NCI-H446 (cell line): Measurements from ENCODE around the gene KISS1R.
A peak's percentile ranks its signal among the peaks of the same experiment; 100 is the strongest.

Source experiments
- DNase-seq, 2 experiments: peaks; one replicate each; lab custom pipeline; 2025; lab: John Stamatoyannopoulos, UW

KISS1R gene

DNA sequence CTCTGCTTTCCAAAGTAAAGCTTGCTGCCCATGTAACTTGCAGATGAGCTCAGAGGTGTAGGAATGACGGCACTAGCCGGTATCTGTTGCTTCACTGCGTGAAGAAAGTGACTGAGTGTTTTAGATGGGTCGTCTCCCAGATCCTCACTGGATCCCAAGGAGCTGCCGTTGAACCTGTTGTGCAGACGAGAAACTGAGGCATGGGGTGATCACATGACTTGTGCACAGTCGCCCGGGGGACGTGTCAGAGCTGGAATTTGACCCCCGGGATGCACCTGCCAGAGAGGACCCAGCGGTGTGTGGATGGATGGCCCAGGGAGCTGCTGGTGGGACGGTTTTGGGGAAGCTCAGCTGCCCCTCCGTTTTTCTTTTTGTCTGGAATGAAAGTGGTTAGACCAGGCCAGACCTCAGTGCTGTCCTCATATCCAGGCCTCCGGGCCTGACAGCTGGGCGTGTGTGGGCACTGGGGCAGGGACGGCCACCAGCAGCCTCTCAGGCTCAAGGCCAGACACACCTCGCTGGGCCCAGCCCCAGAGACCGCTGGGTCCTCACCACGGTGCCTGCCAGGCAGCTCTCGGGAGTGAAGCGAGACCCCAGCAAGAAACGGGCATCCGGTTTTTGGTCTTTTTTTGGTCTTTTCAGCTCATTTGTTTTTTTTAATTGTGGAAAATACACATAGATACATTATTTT, 21.2 kb downstream of the KISS1R start:
- DNase-seq: no peak

DNA sequence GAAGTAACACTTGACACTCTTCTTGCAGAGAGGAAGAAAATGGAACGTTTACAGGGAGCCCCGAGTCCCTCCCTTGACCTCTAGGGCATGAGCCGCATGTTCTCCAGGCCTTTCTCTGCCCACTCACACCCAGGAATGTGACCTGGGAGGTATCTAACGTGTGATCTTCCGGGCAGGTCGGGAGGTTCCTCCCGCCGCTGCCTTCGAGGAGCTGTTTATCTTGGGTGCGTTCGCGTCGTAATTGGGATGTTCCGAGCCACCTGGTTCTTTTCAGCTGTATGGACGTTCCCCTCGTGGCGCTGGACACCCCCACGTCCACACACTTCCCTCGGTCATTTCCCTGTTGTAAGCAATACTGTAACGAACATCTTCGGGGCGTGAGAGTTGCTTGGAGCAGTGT, 22.3 kb downstream of the KISS1R start:
- no peak for DNase-seq

DNA sequence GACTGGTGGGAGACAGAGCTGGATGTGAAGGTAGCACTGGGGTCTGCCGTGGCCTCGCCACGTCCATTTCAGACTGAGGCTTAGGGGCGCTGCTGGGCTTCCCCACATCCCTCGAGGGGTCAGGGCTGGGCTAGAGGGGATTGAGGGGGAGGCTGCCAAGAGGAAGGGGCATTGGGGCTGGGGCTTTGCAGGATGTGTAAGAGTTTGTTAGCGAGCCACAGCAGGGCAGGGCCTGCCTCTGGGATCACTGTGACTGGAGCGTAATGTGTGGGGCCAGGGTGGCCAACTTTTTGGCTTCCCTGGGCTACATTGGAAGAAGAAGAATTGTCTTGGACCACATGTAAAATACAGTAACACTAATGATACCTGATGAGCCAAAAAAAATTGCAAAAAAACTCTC, 22.8 kb downstream of the KISS1R start:
- no peak for DNase-seq

DNA sequence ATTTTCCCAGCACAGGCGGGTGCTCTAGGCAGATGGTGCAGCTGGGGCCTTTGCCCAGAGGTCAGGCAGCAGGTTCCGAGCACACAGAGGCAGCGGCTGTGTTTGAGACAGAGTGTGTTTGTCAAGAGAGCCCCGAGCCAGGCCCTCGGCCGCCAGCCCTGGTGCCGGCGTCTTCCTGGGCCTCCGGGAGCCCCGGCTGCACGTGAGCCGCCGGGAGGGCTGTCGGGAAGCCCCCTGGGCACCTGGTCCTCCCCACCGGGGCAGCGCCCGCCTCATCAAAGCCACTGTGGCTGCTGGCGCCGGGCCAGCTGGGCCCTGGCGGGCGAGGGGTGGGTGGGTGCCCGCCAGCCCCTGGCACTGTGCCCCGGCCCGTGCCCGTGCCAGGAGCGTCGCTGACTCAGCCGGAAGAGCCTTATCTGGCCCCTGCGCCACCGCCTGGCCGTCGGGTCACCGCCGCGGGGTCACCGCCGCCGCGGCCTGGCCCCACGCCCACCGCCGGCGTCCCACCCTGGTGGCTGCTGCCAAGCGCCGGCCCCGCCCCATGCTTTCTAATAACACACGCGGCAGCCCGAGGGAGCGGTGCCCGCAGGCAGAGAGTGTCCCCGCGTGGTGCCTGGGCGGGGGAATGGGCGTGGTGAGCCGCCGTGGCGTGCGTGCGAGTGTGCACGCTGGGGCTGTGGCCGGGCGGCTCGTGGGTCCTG, 23.6 kb downstream of the KISS1R start:
- peak; percentile 54 to 92 for DNase-seq

- DNase-seq: no peak
Measured at GRCh38 chr19:941292-942132, 24.4 kb downstream of the KISS1R start.

- DNase-seq: no peak
Measured at GRCh38 chr19:942133-942645, 25.1 kb downstream of the KISS1R start.

DNA sequence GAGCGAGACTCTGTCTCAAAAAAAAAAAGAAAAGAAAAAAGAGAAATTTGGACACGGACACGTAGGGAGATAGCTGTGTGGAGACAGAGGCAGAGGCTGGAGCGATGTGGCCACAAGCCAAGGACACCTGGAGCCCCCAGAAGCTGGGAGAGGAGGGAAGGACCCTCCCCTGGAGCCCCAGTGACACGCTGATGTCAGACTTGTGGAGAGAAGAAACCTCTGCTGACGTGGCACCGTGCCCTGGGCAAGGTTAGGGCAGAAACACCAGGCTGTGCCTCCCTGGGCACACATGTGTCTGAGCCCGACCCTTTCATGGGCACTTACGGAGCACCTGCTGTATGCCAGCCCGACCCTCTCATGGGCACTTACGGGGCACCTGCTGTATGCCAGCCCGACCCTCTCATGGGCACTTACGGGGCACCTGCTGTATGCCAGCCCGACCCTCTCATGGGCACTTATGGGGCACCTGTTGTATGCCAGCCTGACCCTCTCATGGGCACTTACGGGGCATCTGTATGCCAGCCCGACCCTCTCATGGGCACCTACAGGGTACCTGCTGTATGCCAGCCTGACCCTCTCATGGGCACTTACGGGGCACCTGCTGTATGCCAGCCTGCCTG, 26.5 kb downstream of the KISS1R start:
- DNase-seq: no peak

GRCh38 chr19:944171-944567, 27.0 kb downstream of the KISS1R start:
- DNase-seq: no peak

DNA sequence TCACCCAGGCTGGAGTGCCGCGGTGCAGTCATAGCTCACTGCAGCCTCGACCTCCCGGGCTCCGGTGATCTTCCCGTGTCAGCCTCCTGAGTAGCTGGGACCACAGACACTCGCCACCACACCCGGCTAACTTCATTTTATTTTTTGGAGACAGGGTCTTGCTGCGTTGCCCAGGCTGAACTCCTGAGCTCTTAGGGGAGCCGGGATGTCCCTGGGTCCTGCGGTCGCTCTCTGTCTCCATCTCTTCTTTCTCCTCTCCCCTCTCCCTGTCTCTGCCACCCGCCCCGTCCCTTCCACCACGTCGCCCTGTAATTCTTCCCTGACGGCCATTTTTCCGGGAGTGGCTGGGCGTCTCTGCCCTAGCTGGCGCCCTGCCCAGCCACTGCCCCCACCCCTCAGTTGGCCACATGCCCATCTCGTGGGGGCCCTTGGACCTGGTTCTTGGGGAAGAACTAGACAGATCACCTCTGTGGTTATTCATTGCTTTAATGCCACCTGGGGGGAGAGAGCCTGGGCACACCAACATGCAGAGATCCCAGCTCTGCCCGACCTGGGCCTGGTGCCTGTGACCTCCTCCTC, 27.6 kb downstream of the KISS1R start:
- peak in 1 of 2 experiments; percentile 35 for DNase-seq

- DNase-seq: no peak
Measured at GRCh38 chr19:945401-946252, 28.5 kb downstream of the KISS1R start.

DNA sequence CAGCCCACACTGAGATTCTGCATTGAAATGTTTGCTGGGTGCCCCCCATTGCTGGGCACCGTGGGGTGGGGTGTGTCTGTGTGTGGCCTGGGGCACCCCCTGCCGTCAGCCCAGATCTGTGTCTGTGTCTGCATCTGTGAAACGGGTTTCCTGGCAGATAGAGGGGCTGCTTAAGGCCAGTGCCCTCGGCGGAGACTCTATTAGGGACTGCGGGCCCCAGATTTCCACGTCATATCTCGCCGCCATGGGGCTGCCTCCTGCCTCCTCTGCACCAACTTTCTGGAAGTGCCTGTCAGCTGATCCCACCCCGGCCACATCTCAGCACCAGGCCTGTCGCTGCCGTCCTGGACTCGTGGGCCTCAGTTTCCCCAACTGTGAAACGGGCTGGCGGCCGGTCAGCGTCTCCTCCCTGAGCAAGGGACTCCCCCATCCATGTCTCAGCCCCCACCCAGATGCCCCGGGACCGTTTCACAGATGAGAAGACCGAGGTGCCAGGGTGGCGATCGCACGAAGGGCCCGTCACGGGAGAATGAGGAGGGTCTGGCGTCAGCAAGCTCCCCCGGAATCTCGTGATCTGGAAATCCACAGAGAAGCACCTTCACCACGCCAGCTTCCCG, 30.1 kb downstream of the KISS1R start:
- no peak for DNase-seq

DNA sequence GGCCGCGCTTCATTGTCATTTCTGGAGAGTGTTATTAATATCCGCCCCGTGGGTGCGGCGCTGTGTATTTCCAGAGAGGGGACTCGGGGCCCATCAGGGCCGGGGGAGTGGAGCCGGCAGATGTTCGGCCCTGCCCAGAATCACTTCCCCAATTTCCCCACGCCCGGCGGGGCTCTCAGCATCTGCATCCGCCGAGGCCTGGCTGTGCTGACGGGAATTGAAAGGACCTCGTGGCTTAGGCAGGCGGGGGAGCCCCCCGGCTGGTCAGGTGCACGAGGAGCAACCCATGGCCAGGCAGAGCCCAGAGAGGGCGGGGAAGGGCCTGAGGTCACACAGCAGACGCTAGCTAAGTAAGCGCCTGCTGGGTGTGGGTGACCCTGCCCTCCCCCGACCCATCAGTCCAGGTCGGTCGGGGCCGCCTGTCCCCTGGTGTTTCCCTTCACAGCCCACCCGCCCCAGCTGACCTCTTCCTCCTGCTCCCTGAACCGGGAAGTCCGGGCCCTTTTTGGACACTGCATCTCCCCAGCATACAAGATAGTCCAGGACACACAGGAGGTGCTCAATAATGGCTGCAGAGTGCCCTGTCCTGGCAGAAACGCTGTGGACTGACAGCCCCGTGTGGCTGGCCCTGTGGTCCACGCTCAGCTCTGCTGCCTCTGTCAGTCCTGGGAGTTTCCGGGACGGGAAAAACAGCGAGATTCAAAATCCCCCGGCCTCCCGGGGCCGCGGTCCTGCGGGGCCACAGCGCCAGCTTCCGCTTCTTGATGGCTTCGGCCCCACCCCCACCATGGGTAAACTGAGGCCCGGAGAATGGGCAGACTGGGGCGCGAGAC, 30.8 kb downstream of the KISS1R start:
- DNase-seq: no peak

DNA sequence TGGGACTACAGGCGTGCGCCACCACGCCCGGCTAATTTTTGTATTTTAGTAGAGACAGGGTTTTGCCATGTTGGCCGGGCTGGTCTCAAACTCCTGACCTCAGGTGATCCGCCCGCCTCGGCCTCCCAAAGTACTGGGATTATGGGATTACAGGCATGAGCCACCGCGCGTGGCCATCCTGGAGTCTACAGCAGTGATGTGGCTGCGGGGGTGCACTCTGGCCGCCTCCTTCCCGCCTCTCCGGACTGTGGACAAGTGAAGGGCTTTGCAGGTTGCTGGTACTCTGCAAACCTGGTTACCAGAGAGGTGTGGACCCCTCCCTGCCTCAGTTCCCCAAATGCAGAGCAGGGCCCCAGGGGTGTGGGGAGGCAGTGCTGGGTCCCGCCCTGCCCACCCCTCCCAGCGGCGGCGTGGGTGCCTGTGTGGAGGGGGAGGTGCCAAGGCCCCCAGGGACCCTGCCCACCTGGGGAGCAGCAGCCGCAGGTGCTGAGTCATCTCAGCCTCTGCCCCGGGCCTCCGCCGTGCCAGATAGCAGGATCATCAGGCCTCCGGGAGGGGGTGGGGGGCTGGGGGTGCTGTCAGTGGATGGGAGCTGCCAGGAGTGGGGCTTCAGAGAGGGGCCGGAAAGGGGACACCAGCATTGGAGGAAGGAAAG, 31.8 kb downstream of the KISS1R start:
- no peak for DNase-seq

DNA sequence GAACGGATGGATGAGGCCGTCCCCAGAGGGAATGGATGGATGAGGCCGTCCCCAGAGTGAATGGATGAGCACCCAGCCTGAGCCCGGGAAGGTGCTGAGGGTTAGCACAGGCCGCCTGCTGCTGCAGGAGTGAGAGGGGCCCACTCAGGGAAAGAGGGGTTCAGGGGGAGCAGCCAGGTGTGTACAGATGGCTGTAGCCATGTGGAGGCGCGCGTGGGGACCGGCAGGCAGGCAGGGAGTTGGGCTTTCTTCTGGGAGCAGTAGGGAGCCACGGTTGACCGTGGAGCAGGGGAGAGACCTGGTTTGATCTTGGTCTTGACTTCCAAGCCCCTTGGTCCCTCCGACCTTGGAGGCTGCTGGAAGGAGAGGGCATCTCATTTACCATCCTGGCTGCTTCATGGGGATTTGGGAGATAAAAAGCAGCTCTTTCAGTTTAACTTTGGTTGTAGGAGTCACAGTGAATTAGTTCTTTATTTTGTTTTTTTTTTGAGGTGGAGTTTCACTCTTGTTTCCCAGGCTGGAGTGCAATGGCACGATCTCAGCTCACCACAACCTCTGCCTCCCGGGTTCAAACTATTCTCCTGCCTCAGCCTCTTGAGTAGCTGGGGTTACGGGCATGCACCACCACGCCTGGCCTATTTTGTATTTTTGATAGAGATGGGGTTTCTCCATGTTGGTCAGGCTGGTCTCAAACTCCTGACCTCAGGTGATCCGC, 33.4 kb downstream of the KISS1R start:
- DNase-seq: no peak

GRCh38 chr19:952049-952679, 35.0 kb downstream of the KISS1R start:
- DNase-seq: no peak

DNA sequence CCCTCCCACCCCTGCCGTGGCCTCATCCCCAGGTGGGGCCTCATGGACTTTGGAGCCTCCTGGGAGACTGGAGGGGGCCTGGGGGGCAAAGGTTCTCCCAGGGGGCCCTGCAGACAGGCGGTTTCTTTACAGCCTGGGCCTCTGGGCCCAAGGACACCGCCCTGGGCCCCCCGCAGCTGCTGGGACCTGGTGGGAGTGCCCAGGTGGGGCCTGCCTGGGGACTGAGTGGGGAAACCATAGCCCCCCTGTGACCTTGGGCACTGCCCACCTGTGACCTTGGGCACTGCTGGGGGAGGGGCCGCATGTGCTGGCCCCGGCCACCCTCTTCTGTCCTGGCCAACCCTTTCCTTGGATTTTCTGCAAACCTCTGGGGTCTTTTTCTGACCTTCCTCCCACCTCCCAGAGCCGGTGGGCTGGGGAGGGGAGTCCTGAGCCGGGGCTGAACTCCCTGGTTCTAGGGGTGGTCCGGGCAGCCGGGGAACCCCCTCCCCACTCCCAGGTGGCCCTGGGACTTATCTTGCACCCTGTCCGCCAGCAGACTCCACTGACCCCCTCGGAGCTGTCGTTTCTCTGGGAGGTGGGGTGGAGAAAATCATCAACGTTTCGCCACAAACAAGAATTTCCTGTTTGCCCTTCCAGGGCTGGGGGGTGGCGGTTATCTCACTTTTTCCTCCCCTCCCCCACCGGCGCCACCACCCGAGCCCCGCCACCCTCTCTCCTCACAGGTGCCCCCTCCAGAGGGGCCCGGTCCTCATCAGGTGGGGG, 35.7 kb downstream of the KISS1R start:
- DNase-seq: no peak
